D721Med (cell line): Measurements from ENCODE around the gene FGD5.

Experiments
- DNase-seq: peaks from one replicate; pipeline ENCODE4 v3.0.0; 2011; ENCODE audit warnings: low spot score; ENCODE audit not compliant: insufficient read length
- FAIRE-seq: peaks from 2 replicates; lab custom pipeline; 2011; peaks lifted over from hg19 to GRCh38; lab: Jason Lieb, UNC
- CTCF ChIP-seq: IDR thresholded peaks from 2 replicates; pipeline ENCODE4 v1.5.1; 2012; ENCODE audit warnings: mild to moderate bottlenecking, control low read depth; ENCODE audit not compliant: insufficient read depth; ENCODE audit errors: missing control alignments

The FGD5 gene

GRCh38 chr3:14907043-14907966 is 88.5 kb downstream of the FGD5 start:
- DNase-seq (no peak), FAIRE-seq (no peak)
- no peak for TF ChIP-seq CTCF

GRCh38 chr3:14909250-14909649 is 90.5 kb downstream of the FGD5 start:
- no peak for TF ChIP-seq CTCF
- DNase-seq = no peak
- no peak for FAIRE-seq

GRCh38 chr3:14911651-14912050 is 92.9 kb downstream of the FGD5 start:
- TF ChIP-seq CTCF = no peak
- DNase-seq (no peak), FAIRE-seq (no peak)

- DNase-seq (no peak), FAIRE-seq (no peak)
- TF ChIP-seq CTCF = no peak
These were observed 94.5 kb downstream of the FGD5 start for GRCh38 chr3:14913071-14913925.

- TF ChIP-seq CTCF = no peak
- DNase-seq (no peak), FAIRE-seq (no peak)
These were observed 95.4 kb downstream of the FGD5 start for GRCh38 chr3:14913926-14914778.

- no peak for DNase-seq
- no peak for FAIRE-seq
- no peak for TF ChIP-seq CTCF
These were observed 96.0 kb downstream of the FGD5 start for GRCh38 chr3:14914779-14915117.
